GM21619 (cell line): ENCODE data around the gene PALLD.

Experiments
- ATAC-seq: cut with Tn5 transposase; IDR thresholded peaks from one replicate; pipeline ENCODE4 v1.9.1; 2021; ENCODE audit not compliant: unreplicated experiment

PALLD gene

GRCh38 chr4:168844353-168845049, 347.6 kb downstream of the PALLD start:
- ATAC-seq = no peak

- ATAC-seq = no peak
Observed at GRCh38 chr4:168845897-168846296, 349.0 kb downstream of the PALLD start.

GRCh38 chr4:168846414-168846813, 349.6 kb downstream of the PALLD start:
- ATAC-seq = no peak

GRCh38 chr4:168847771-168848502, 351.1 kb downstream of the PALLD start:
- no peak for ATAC-seq

- no peak for ATAC-seq
Observed at GRCh38 chr4:168849030-168849675, 352.3 kb downstream of the PALLD start.

GRCh38 chr4:168849997-168850396, 353.1 kb downstream of the PALLD start:
- no peak for ATAC-seq

- ATAC-seq = no peak
Observed at GRCh38 chr4:168852387-168852786, 355.5 kb downstream of the PALLD start.

GRCh38 chr4:168852933-168853713, 356.3 kb downstream of the PALLD start:
- peak; percentile 66 for ATAC-seq

GRCh38 chr4:168853770-168854169, 356.9 kb downstream of the PALLD start:
- peak; percentile 51 for ATAC-seq

- no peak for ATAC-seq
Observed at GRCh38 chr4:168854350-168854921, 357.6 kb downstream of the PALLD start.

- no peak for ATAC-seq
Observed at GRCh38 chr4:168856312-168856711, 359.5 kb downstream of the PALLD start.

- no peak for ATAC-seq
Observed at GRCh38 chr4:168857009-168857408, 360.2 kb downstream of the PALLD start.

- no peak for ATAC-seq
Observed at GRCh38 chr4:168857546-168858314, 360.9 kb downstream of the PALLD start.

- ATAC-seq = no peak
Observed at GRCh38 chr4:168859100-168859499, 362.2 kb downstream of the PALLD start.

- ATAC-seq = peak; percentile 94
Observed at GRCh38 chr4:168859888-168860694, 363.2 kb downstream of the PALLD start.

- no peak for ATAC-seq
Observed at GRCh38 chr4:168860827-168861226, 364.0 kb downstream of the PALLD start.

- ATAC-seq = no peak
Observed at GRCh38 chr4:168863719-168864647, 367.1 kb downstream of the PALLD start.

- no peak for ATAC-seq
Observed at GRCh38 chr4:168864821-168865541, 368.1 kb downstream of the PALLD start.
